Panc1 (cell line): ENCODE data around the gene PEF1.

Source experiments
- POLR2AphosphoS5 ChIP-seq: IDR thresholded peaks from 2 replicates; pipeline ENCODE4 v1.6.1; 2012; ENCODE audit warnings: mild to moderate bottlenecking, low read depth, low read length, moderate library complexity
- SIN3A ChIP-seq: IDR thresholded peaks from 2 replicates; pipeline ENCODE4 v1.6.1; 2012; ENCODE audit warnings: low read depth, mild to moderate bottlenecking, low read length, moderate library complexity, borderline replicate concordance; ENCODE audit not compliant: insufficient read depth
- TF ChIP-seq, protein P1 (sequence below): fragments of 450-650 bp; IDR thresholded peaks from 2 replicates; pipeline ENCODE4 v1.5.1; 2017; ENCODE audit warnings: mild to moderate bottlenecking
- TF ChIP-seq, protein P2 (sequence below), 2 experiments: IDR thresholded peaks; 2 replicates each; pipeline ENCODE4 v1.6.1; 2011 to 2012; ENCODE audit warnings: low read depth in 2 of 2, control low read depth in 1 of 2, low read length in 1 of 2, mild to moderate bottlenecking in 1 of 2, moderate library complexity in 1 of 2; ENCODE audit not compliant: insufficient read depth in 1 of 2

DNA sequence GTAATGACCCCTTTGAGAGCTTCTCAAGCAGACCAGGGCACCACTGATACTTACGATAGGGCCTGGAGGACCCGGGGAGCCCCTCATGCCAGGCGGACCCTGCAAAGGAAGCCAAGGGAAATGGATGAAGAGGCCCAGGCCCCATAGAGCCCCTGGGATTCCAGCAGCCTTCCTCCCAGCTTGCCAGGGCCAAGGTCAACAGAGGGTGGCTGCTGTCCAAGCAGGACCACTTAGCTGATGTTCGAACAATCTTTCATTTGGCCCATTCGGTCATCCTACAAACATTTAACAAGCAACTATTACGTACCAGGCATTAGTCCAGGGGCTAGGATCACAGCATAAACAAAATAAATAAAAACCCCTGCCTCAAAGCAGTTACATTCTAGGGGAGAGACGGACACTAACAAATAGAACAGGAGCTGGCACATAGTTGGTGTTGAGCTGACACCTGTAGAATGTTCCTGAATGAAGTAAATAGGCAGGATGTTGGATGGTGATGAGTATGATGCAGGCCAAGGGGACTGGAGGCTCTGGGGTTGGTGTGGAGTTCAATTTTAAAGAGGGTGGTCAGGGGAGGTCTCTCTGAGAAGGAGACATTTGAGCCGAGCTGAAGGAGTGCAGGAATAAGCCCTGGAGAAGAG, 27.0 kb upstream of the PEF1 start:
- TF ChIP-seq, protein P1, sequence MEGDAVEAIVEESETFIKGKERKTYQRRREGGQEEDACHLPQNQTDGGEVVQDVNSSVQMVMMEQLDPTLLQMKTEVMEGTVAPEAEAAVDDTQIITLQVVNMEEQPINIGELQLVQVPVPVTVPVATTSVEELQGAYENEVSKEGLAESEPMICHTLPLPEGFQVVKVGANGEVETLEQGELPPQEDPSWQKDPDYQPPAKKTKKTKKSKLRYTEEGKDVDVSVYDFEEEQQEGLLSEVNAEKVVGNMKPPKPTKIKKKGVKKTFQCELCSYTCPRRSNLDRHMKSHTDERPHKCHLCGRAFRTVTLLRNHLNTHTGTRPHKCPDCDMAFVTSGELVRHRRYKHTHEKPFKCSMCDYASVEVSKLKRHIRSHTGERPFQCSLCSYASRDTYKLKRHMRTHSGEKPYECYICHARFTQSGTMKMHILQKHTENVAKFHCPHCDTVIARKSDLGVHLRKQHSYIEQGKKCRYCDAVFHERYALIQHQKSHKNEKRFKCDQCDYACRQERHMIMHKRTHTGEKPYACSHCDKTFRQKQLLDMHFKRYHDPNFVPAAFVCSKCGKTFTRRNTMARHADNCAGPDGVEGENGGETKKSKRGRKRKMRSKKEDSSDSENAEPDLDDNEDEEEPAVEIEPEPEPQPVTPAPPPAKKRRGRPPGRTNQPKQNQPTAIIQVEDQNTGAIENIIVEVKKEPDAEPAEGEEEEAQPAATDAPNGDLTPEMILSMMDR: no peak
- TF ChIP-seq SIN3A: no peak
- TF ChIP-seq POLR2AphosphoS5: no peak
- TF ChIP-seq, protein P2, sequence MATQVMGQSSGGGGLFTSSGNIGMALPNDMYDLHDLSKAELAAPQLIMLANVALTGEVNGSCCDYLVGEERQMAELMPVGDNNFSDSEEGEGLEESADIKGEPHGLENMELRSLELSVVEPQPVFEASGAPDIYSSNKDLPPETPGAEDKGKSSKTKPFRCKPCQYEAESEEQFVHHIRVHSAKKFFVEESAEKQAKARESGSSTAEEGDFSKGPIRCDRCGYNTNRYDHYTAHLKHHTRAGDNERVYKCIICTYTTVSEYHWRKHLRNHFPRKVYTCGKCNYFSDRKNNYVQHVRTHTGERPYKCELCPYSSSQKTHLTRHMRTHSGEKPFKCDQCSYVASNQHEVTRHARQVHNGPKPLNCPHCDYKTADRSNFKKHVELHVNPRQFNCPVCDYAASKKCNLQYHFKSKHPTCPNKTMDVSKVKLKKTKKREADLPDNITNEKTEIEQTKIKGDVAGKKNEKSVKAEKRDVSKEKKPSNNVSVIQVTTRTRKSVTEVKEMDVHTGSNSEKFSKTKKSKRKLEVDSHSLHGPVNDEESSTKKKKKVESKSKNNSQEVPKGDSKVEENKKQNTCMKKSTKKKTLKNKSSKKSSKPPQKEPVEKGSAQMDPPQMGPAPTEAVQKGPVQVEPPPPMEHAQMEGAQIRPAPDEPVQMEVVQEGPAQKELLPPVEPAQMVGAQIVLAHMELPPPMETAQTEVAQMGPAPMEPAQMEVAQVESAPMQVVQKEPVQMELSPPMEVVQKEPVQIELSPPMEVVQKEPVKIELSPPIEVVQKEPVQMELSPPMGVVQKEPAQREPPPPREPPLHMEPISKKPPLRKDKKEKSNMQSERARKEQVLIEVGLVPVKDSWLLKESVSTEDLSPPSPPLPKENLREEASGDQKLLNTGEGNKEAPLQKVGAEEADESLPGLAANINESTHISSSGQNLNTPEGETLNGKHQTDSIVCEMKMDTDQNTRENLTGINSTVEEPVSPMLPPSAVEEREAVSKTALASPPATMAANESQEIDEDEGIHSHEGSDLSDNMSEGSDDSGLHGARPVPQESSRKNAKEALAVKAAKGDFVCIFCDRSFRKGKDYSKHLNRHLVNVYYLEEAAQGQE (IDR thresholded peaks at IDR 0.05; ENCODE audit: insufficient read depth in 1 of 2, low read depth in 2 of 2, low read length in 1 of 2): no peak
